Rectal smooth muscle tissue (tissue), 1 donor: Measurements from ENCODE around the gene CAPN7.

Experiments used
- H3K27ac ChIP-seq: one replicate; pipeline ENCODE4 v1.7.0; 2013; ENCODE audit warnings: low read depth, low read length, inconsistent platforms
- H3K27me3 ChIP-seq: one replicate; pipeline ENCODE4 v1.7.0; 2013; ENCODE audit warnings: low read length; ENCODE audit not compliant: control insufficient read depth, insufficient read depth
- H3K36me3 ChIP-seq: one replicate; pipeline ENCODE4 v1.7.0; 2013; ENCODE audit warnings: low read length; ENCODE audit not compliant: control insufficient read depth, insufficient read depth
- H3K4me1 ChIP-seq: one replicate; pipeline ENCODE4 v1.7.0; 2013; ENCODE audit warnings: low read length; ENCODE audit not compliant: control insufficient read depth, insufficient read depth
- H3K4me3 ChIP-seq: one replicate; pipeline ENCODE4 v1.7.0; 2013; ENCODE audit warnings: low read length
- H3K9ac ChIP-seq: one replicate; pipeline ENCODE4 v1.7.0; 2013; ENCODE audit warnings: low read length

CAPN7 gene

DNA sequence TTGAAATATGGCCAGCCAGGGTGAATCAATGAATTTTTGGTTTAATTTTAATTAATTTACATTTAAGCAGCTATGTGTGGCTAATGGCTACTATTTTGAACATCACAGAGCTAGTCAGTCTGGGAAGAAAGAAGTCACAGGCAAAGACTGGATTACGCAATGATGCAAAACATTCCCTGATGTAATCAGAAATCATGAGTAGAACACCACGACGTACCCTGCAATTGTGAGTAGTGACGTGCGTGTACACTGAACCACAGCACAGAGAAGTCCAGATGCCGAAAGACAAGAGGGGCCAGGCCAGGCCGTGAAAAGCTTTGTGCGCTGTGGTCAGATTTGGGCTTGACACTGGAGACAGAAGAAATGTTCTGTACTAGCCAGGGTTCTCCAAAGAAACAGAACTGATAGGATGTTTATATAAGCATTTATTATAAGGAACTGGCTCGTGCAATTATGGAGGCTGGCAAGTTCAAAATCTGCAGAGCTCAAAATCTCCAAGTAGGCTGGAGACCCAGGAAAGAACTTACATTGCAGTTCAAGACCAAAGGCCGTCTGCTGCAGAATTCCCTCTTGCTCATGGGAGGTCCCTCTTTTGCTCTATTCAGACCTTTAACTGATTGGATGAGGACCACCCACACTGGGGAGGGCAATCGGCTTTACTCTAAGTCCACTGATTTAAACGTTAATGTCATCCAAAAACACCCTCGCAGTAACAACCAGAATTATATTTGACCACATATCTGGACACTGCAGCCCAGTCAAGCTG, 81.7 kb downstream of the CAPN7 start:
- no peak overlapping the region for H3K27ac ChIP-seq
- no peak overlapping the region for H3K9ac ChIP-seq
- H3K36me3 ChIP-seq = no peaks in the 10 kb centered on the region
- no peak overlapping the region for H3K4me3 ChIP-seq
- H3K4me1 ChIP-seq = no peaks in the 10 kb centered on the region
- no peaks in the 10 kb centered on the region for H3K27me3 ChIP-seq

DNA sequence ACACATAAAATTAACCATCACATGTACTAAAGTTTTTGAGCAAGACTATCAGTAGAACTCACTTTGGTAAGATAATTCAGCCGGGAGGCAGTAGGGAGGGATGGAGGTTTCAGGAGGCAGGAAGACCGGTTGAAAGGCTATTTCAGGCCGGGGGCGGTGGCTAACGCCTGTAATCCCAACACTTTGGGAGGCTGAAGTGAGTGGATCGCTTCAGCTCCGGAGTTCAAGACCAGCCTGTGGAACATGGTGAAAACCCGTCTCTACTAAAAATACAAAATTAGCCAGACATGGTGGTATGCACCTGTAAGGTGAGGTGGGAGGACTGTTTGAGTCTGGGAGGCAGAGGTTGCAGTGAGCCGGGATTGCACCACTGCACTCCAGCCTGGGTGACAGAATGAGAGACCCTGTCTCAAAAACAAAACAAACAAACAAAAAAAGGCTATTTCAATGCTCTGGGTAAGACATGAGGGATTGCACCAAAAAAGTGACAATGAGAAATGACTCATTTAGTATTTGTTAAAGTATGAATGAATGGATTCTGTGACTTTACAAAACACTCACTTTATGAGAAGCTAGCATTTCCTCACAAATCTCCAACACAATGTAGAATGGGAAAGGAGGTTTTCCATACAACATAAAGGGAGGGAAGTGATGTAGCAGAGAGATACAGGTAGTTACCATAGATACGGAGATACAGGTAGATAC, 82.4 kb downstream of the CAPN7 start:
- no peaks in the 10 kb centered on the region for H3K27me3 ChIP-seq
- H3K4me3 ChIP-seq = no peak overlapping the region
- no peak overlapping the region for H3K27ac ChIP-seq
- H3K9ac ChIP-seq = no peak overlapping the region
- no peaks in the 10 kb centered on the region for H3K4me1 ChIP-seq
- no peaks in the 10 kb centered on the region for H3K36me3 ChIP-seq

DNA sequence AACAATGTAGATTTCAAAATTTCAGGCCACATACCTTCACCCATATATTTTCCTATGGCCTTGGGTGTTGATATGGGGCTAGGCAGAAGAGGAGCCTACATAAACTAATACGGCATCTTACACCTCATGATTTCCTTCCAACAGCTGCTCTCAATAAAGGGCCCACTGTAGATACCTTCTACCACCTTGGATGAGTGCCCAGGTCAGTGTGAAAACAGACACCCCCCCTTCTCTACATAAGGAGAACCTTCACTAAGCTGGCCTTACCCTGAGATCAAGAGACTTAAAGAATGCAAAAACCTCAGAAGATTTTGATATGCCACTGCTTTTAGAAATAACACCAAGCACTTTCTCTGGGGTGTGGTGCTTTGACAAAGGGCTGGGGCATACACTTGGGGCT, 83.6 kb downstream of the CAPN7 start:
- H3K27ac ChIP-seq = no peak overlapping the region
- H3K27me3 ChIP-seq = no peaks in the 10 kb centered on the region
- no peak overlapping the region for H3K9ac ChIP-seq
- H3K4me1 ChIP-seq = no peaks in the 10 kb centered on the region
- H3K36me3 ChIP-seq = no peaks in the 10 kb centered on the region
- no peak overlapping the region for H3K4me3 ChIP-seq

DNA sequence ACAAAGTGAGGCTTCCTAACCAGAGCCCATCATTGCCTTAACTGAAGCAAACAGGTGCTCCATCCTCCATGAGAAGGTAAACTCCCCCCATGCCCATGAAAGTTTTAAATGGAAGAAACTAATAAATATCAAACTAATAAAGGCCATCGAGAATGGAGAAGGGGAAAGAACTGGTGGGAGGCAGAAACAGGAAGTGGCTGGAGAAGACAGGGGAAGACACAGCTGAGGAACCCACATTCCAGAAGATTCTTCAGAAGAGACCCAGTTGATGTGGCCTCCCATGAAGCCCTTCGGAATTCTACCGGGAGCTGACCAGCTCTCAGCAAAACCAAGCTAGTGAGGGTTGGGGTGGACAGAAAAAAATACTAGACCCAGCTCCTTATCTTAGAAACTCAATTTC, 84.7 kb downstream of the CAPN7 start:
- no peaks in the 10 kb centered on the region for H3K27me3 ChIP-seq
- H3K4me3 ChIP-seq = no peak overlapping the region
- no peak overlapping the region for H3K27ac ChIP-seq
- no peak overlapping the region for H3K9ac ChIP-seq
- no peaks in the 10 kb centered on the region for H3K4me1 ChIP-seq
- no peaks in the 10 kb centered on the region for H3K36me3 ChIP-seq

DNA sequence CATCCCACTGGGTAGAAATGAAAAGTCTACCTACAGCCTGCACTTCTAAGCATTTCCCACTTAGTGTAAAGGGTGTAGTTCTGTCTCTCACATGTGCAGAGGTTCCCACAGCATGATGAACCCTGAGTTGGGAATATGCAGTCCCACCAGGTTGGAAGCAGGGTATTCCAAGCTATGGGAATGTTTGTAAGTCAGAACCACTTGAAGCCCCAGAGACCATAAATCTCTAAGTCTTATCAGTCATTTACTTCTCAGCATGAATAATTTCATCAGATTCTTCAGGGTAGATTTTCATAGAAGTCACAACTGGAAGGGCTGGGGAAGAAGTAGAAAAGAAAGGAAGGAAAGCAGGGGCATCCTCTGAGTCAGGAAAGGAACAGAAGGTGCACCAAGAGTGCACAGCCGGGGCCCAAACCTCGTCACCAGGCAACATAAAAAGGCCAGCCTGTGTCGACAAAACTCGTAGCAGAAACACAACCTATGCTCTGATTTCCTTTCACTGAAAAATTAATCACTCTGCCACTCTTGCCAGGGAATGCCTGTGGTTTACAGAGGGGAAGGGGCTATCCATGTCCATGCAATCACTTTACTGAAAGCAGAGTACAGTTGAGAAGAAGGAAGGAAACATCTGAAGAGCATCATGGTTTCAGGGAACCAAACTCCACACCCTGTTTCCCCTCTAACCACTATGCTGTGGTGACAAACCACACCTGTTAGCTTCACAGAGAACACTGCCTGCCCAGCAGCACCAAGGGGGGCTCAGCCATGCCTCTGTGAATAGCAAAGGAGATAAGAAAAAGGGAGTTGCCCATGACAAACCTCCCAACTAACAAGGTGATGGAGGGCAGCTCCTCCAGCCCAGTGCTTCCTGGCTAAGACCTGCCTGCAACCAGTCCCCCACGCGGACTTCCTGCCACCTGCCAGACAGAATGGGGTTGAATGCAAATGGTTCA, 85.8 kb downstream of the CAPN7 start:
- Histone ChIP-seq H3K36me3 (no peaks in the 10 kb centered on the region), H3K9ac (no peak overlapping the region), H3K4me3 (no peak overlapping the region), H3K4me1 (no peaks in the 10 kb centered on the region), H3K27me3 (no peaks in the 10 kb centered on the region), H3K27ac (no peak overlapping the region)

DNA sequence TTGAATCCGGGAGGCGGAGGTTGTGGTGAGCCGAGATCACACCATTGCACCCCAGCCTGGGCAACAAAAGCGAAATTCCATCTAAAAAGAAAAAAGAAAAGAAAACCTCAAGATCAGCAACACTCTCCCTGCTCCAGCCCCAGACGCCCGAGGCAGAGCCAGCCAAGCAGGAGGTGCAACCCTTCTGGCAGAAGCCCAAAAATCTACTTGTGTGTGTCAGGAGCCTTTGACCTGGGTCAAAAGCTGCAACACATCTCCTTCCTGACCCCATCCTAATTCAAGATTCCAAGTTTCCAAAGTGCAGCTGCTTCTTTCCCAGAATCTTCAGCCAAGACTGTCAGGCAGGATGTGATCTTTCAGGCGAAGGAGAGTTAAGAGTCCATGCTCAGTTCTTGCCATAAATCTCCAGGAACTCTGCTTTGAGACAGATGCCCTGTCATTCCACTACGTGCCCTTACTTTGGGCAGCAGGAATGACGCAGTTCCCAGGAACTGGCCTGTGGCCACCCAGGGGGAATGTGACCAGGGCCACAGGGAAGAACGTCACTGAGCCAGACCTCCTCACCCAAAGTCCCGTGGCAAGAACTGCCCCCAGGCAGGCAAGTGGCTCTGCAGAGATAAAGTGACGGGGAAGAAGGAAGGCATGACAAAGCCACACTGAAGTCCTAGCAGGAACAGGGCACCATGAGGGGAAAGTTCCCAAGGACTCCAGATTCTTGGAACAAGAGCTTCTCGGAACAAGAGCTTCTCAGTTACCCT, 86.9 kb downstream of the CAPN7 start:
- Histone ChIP-seq H3K4me1 (no peaks in the 10 kb centered on the region), H3K9ac (no peak overlapping the region), H3K4me3 (no peak overlapping the region)

DNA sequence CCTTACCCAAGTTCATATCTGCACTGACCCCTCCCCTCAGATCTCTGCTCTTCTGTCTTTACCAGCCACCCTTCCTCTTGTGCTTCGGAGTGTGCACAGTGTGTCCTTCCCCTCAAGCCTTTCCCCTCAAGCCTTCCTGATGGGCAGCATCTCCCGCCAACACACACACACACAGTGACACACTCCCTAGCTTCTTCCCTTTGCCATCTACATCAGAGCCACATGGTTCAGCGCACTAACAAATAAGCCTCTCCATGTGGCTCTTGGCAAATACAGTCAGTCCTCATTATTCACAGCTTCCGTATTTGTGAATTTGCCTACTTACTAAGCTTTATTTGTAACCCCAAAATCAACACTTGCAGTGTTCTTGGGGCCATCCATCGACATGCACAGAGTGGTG, 88.9 kb downstream of the CAPN7 start:
- Histone ChIP-seq H3K27ac (peak overlapping the region; percentile 29), H3K27me3 (no peaks in the 10 kb centered on the region), H3K9ac (no peak overlapping the region), H3K36me3 (no peaks in the 10 kb centered on the region), H3K4me3 (no peak overlapping the region), H3K4me1 (no peaks in the 10 kb centered on the region)

More for the DNA sequence above, 86.9 kb downstream of the CAPN7 start:
- H3K27me3 ChIP-seq = no peaks in the 10 kb centered on the region
- peak overlapping the region; percentile 29 for H3K27ac ChIP-seq
- no peaks in the 10 kb centered on the region for H3K36me3 ChIP-seq

DNA sequence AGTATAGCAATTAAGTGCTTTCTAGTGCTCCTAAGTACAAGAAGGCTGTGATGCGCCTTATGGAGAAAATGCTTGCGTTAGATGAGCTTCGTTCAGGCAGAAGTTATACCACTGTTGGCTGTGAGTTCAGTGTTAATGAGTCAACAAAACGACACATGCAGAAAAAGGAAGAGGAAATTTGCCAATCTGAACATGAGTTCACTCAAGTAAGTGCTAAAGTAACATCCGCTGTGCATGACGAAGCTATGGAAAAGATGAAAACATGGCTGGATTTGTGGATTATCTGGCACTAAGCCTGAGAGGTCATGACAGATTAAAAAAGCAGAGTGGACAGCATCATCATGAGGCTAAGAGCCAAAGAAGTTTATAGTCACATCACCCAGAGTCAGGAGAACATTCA, 89.5 kb downstream of the CAPN7 start:
- Histone ChIP-seq H3K4me1 (no peaks in the 10 kb centered on the region), H3K27me3 (no peaks in the 10 kb centered on the region), H3K27ac (peak overlapping the region; percentile 59), H3K9ac (no peak overlapping the region), H3K4me3 (no peak overlapping the region), H3K36me3 (no peaks in the 10 kb centered on the region)

DNA sequence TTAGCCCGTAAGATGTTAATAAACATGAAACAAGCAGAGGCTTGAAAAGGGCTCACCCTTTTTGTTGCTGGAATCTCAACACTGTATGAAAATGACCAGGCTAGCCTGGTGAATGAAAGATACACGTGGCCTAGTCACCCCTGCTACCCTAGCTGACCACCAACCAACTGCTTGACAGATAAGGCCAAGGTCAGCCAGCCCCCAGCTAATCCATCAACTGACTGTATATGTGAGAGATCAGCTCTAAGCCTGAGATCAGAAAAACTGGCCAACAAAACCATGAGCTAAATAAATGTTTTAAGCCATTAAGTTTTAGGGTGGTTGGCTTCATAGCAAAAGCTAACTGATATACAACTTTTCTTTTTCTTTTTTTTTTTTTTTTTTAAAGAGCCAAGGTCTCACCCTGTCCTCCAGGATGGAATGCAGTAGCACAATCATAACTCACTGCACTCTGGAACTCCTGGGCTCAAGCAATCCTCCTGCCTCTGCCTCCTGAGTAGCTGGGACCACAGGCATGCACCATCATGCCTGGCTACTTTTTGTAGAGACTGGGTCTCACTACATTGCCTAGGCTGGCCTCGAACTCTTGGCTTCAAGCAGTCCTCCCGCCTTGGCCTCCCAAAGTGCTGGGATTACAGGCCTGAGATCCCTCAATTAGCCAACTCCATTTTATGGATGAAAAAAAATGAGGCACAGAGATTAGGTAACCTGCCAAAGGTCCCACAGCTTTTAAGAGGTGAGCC, 91.7 kb downstream of the CAPN7 start:
- peaks cover 3% of the 10 kb centered on the region for H3K36me3 ChIP-seq
- H3K9ac ChIP-seq = no peak overlapping the region
- H3K4me1 ChIP-seq = no peaks in the 10 kb centered on the region
- H3K27ac ChIP-seq = no peak overlapping the region
- no peaks in the 10 kb centered on the region for H3K27me3 ChIP-seq
- no peak overlapping the region for H3K4me3 ChIP-seq

DNA sequence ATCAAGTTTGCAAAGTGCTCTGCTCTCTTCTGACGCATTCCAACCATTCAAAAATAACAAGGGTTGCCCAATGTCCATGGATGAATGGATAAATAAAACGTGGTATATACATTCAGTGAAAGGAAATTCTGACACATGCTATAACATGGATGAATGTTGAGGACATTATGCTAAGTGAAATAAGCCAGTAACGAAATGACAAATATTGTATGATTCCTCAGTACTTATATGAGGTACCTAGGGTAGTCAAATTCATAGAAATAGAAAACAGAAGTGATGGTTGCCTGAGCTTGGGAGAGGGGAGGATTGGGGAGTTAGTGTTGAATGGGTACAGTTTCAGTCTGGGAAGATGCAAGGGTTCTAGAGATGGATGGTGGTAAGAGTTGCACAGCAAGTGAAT, 92.5 kb downstream of the CAPN7 start:
- Histone ChIP-seq H3K4me3 (no peak overlapping the region), H3K4me1 (no peaks in the 10 kb centered on the region), H3K36me3 (peaks cover 5% of the 10 kb centered on the region), H3K27me3 (no peaks in the 10 kb centered on the region), H3K9ac (no peak overlapping the region), H3K27ac (no peak overlapping the region)

DNA sequence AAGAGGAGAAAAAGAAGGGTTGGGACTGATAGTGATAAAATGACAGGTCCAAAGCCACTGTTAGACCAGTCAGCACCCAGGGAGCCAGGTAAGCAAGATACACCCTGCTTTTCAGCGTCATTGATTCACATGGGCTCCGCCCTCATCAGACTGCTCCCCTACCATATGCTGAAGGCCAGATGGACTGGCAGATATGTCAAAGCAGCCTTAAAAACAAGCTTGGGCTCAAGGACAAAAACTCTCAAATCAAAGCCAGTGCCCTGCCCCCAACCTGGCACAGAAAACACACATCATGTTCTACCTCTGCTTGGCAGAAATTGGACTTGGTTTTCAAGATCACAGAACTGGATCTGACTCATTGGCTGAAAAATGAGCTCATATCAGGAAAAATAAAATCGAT, 93.0 kb downstream of the CAPN7 start:
- Histone ChIP-seq H3K36me3 (peaks cover 9% of the 10 kb centered on the region), H3K4me3 (no peak overlapping the region), H3K27me3 (no peaks in the 10 kb centered on the region), H3K27ac (no peak overlapping the region), H3K9ac (no peak overlapping the region), H3K4me1 (no peaks in the 10 kb centered on the region)
